Kidney (tissue), 14 donors: Measurements from ENCODE around the gene CISTR. TPM values are rescaled to one million over a fixed set of nuclear protein-coding genes. Genes with fewer than 3 reads are reported as not detected.

Source experiments
- DNase-seq, 5 donors: peaks; one replicate each; pipeline ENCODE4 v3.0.0-alpha.2; 2013 to 2020
- FAIRE-seq: peaks from 2 replicates; lab custom pipeline; 2012; peaks lifted over from hg19 to GRCh38; lab: Jason Lieb, UNC
- H3K27ac ChIP-seq, 2 donors: one replicate each; pipeline ENCODE4 v1.7.0; 2013; ENCODE audit warnings: low read depth in 2 of 2, low read length in 2 of 2, inconsistent platforms in 1 of 2
- H3K27me3 ChIP-seq: one replicate; pipeline ENCODE4 v1.7.1; 2013; ENCODE audit warnings: low read length, inconsistent platforms; ENCODE audit not compliant: control insufficient read depth, insufficient read depth
- H3K36me3 ChIP-seq, 3 donors: one replicate each; pipeline versions ENCODE4 v1.7.0 to v1.7.1; 2013; ENCODE audit warnings: low read length in 3 of 3, control low read depth in 1 of 3, inconsistent platforms in 1 of 3; ENCODE audit not compliant: insufficient read depth in 3 of 3, control insufficient read depth in 2 of 3
- H3K4me1 ChIP-seq, 3 donors: one replicate each; pipeline versions ENCODE4 v1.7.0 to v1.7.1; 2013; ENCODE audit warnings: low read length in 3 of 3, inconsistent platforms in 1 of 3, low read depth in 1 of 3; ENCODE audit not compliant: control insufficient read depth in 2 of 3, insufficient read depth in 2 of 3
- H3K4me3 ChIP-seq, 3 donors: one replicate each; pipeline versions ENCODE4 v1.7.0 to v1.8.1; 2013; ENCODE audit warnings: low read length in 3 of 3, control low read depth in 1 of 3, inconsistent platforms in 1 of 3
- H3K9ac ChIP-seq, 3 donors: one replicate each; pipeline versions ENCODE4 v1.7.0 to v1.7.1; 2013; ENCODE audit warnings: low read length in 3 of 3, control low read depth in 1 of 3, inconsistent platforms in 1 of 3
- H3K9me3 ChIP-seq, 3 donors: one replicate each; pipeline versions ENCODE4 v1.7.0 to v1.7.1; 2013; ENCODE audit warnings: low read length in 3 of 3, control low read depth in 1 of 3, inconsistent platforms in 1 of 3; ENCODE audit not compliant: control insufficient read depth in 2 of 3, insufficient read depth in 1 of 3
- intact Hi-C: fragments of 100-400 bp; cut with DNase I; formaldehyde crosslinking; loops from one replicate; pipeline ENCODE4 v1.11.1; 2022
- polyA plus RNA-seq: library from polyadenylated mRNA; stranded (reverse); fragments of 350-450 nt; fragmentation: Illumina TruSeq; extraction: RNeasy Lipid Tissue Mini Kit (QIAGEN cat#74804); gene quantifications from one replicate; pipeline ENCODE4 v1.2.3, GENCODE V29; 2014; ENCODE audit warnings: low read depth, low replicate concordance; ENCODE audit not compliant: insufficient read depth
- total RNA-seq: library from RNA; stranded (reverse); fragmentation: NEBNext Ultra II Directional; extraction: Animal tissue kit (Norgen Biotek cat#: 25700); gene quantifications from one replicate; pipeline ENCODE4 v1.2.1, GENCODE V29; 2021
- TF ChIP-seq, protein P1 (sequence below): IDR thresholded peaks from 3 replicates; pipeline ENCODE4 v1.5.1; 2012; ENCODE audit warnings: mild to moderate bottlenecking, moderate library complexity, borderline replicate concordance; ENCODE audit not compliant: insufficient read depth; ENCODE audit errors: extremely low read depth
- donor health status: control.
- donor health status: control.
- donor health status: control.
- donor health status: control.
- donor health status: control.
- donor health status: DM: yes; HTN: yes; CAD: no.
- donor health status: Normal renal cell carcinoma (clear cell type).

The CISTR gene
- total and polyA plus RNA-seq, 2 donors from 2014 or later: not detected

DNA sequence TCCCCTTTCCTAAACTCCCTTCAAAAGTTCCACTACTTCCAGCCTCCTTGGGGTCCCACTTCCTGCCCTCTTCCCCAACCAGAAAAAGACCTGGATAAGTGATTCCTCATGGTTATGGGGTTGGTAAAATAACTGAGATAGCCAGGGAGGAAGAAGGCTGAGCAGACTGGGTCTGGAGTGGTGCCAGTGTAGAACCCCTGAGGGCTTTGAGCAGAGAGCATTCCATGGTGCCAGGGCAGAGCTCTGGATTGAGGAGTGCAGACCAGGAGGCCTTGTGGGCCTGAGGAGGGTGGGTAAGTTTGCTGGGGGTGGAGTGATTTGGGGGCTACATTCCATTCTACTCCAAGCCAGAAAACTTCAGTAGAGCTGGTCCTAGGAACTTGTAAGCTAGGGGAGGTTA, 9.5 kb upstream of the CISTR start:
- no peak for FAIRE-seq
- TF ChIP-seq, protein P1, sequence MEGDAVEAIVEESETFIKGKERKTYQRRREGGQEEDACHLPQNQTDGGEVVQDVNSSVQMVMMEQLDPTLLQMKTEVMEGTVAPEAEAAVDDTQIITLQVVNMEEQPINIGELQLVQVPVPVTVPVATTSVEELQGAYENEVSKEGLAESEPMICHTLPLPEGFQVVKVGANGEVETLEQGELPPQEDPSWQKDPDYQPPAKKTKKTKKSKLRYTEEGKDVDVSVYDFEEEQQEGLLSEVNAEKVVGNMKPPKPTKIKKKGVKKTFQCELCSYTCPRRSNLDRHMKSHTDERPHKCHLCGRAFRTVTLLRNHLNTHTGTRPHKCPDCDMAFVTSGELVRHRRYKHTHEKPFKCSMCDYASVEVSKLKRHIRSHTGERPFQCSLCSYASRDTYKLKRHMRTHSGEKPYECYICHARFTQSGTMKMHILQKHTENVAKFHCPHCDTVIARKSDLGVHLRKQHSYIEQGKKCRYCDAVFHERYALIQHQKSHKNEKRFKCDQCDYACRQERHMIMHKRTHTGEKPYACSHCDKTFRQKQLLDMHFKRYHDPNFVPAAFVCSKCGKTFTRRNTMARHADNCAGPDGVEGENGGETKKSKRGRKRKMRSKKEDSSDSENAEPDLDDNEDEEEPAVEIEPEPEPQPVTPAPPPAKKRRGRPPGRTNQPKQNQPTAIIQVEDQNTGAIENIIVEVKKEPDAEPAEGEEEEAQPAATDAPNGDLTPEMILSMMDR: no peak
- H3K27me3 ChIP-seq: peaks cover 9% of the 10 kb centered on the region

DNA sequence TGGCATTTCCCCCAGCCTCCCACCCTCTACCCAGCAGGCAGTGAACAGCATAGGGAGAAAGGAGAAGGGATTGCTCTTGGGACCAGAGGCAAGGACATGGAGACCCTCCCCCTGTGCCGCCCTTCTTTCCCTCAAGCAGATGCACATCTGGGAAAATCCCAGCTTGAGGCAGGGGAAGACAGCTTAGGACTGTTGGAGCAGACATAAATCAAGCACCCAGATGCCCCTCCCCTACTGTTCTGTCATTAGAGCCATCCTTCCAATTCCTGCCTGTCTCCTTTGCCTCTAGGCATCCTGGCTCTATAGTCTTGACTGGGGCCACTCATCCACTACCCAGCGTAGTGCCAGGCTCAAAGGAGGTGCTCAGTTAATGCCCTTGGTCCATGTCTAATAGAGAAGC, 7.5 kb upstream of the CISTR start:
- intact Hi-C loops: no loop called here
- Histone ChIP-seq H3K9me3 (no peaks in the 10 kb centered on the region), H3K27me3 (peaks cover 9% of the 10 kb centered on the region), H3K9ac (no peak overlapping the region), H3K36me3 (no peaks in the 10 kb centered on the region), H3K4me3 (no peak overlapping the region), H3K4me1 (no peaks in the 10 kb centered on the region), H3K27ac (no peak overlapping the region)
- FAIRE-seq (no peak), DNase-seq (peak in 2 of 5 donors; percentile 58 to 67)
- TF ChIP-seq, protein P1: no peak

More for the DNA sequence above, 9.5 kb upstream of the CISTR start:
- DNase-seq: no peak
- Histone ChIP-seq H3K4me3 (no peak overlapping the region), H3K4me1 (no peaks in the 10 kb centered on the region), H3K9ac (no peak overlapping the region), H3K27ac (no peak overlapping the region), H3K9me3 (no peaks in the 10 kb centered on the region), H3K36me3 (no peaks in the 10 kb centered on the region)
- intact Hi-C loops: no loop called here

DNA sequence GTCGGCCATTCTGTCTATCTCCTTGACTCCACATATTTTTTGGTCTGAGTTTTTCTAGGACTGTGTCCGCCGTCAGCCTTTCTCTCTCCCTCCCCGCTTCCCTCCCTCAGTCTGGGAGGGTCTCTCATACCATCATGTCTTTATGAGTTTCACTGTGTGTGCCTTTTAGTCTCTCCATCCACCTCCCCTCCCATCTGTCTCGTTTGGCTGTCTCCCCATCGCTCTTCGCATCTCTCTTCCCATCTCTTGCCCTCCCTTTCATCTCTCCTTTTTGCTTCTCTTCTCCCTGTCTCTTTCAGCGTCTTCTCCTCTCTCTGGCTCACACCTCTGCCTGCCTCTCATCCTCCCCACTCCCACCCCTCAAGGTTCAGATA, 6.9 kb upstream of the CISTR start:
- intact Hi-C loops: no loop called here
- H3K4me3 ChIP-seq: no peak overlapping the region
- H3K9ac ChIP-seq: no peak overlapping the region
- no peaks in the 10 kb centered on the region for H3K9me3 ChIP-seq
- no peak for FAIRE-seq
- no peaks in the 10 kb centered on the region for H3K4me1 ChIP-seq
- no peaks in the 10 kb centered on the region for H3K36me3 ChIP-seq
- peaks cover 9% of the 10 kb centered on the region for H3K27me3 ChIP-seq
- TF ChIP-seq, protein P1: no peak
- no peak overlapping the region for H3K27ac ChIP-seq
- DNase-seq: peak in 1 of 5 donors; percentile 43

DNA sequence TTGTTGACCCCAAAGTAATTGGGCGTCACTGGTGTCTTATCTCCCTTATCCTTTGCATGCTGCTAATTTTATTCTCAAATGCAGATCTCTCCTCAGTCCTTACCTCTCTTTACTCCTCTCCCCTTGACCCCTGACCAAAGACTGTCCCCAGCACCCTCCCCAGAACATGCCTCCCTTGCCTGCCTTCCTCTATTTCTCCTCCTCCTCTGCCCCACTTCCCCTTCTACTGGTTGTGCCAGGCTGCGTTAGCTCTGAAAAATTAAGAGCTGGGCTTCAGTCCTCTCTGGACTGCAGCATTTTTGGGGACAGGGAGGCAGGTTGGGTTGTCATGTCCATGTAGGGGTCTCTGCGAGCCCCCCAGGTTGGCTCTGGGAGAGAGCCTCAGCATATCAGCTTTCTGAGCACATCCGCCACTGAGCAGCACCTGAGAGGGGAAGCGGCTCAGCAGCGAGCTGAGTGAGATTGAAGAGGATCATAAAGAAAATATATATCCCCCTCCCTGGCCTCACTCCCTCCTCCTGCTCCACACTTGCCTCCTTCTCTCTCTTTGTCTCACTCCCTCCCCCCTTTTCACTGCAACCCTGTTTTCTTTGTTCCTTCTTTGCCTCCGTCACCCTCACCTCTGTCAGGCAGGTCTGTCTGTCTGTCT, 6.4 kb upstream of the CISTR start:
- Histone ChIP-seq H3K9ac (no peak overlapping the region), H3K36me3 (no peaks in the 10 kb centered on the region), H3K27me3 (peaks cover 11% of the 10 kb centered on the region), H3K27ac (no peak overlapping the region), H3K4me3 (no peak overlapping the region), H3K4me1 (no peaks in the 10 kb centered on the region), H3K9me3 (no peaks in the 10 kb centered on the region)
- intact Hi-C loops: no loop called here
- TF ChIP-seq, protein P1: no peak
- DNase-seq: peak in 2 of 5 donors; percentile 73 to 75
- FAIRE-seq: no peak
